SK-N-SH treated with all-trans-retinoic acid at 6 μM for 48 hours (cell line): ENCODE measurements around the gene DDX39A.
A peak's percentile ranks its signal among the peaks of the same experiment; 100 is the strongest.

Source experiments
- ATAC-seq: fragments of 200-7000 bp; cut with Tn5 transposase; 3 replicates; pipeline ENCODE4 v1.9.1; 2020; ENCODE audit warnings: mild to moderate bottlenecking, moderate library complexity
- ARNTL ChIP-seq: fragments of 450-650 bp; formaldehyde crosslinking; IDR thresholded peaks from 2 replicates; pipeline ENCODE4 v1.5.0; 2020; ENCODE audit warnings: low read depth, mild to moderate bottlenecking, moderate library complexity, borderline replicate concordance
- BACH2 ChIP-seq: fragments of 250-450 bp; sonication (Bioruptor Pico); IDR thresholded peaks from 2 replicates; pipeline ENCODE4 v1.9.0; 2021; ENCODE audit warnings: mild to moderate bottlenecking, borderline replicate concordance
- CREB5 ChIP-seq: fragments of 250-450 bp; sonication (Bioruptor Pico); IDR thresholded peaks from 2 replicates; pipeline ENCODE4 v1.5.1; 2020; ENCODE audit warnings: low read depth, mild to moderate bottlenecking, moderate library complexity
- CSDC2 ChIP-seq: fragments of 250-450 bp; sonication (Bioruptor Pico); IDR thresholded peaks from 2 replicates; pipeline ENCODE4 v1.5.0; 2020; ENCODE audit warnings: mild to moderate bottlenecking, moderate library complexity
- ESRRG ChIP-seq: fragments of 250-450 bp; sonication (Bioruptor Pico); IDR thresholded peaks from 2 replicates; pipeline ENCODE4 v1.6.1; 2021; ENCODE audit warnings: mild to moderate bottlenecking
- GLIS3 ChIP-seq: fragments of 250-450 bp; sonication (Bioruptor Pico); IDR thresholded peaks from 2 replicates; pipeline ENCODE4 v1.5.0; 2020; ENCODE audit warnings: mild to moderate bottlenecking, moderate library complexity
- ISL1 ChIP-seq: fragments of 250-450 bp; sonication (Bioruptor Pico); IDR thresholded peaks from 2 replicates; pipeline ENCODE4 v2.1.2; 2022; ENCODE audit warnings: mild to moderate bottlenecking, moderate library complexity
- OSR1 ChIP-seq: fragments of 250-450 bp; sonication (Bioruptor Pico); IDR thresholded peaks from 2 replicates; pipeline ENCODE4 v1.8.0; 2022; ENCODE audit warnings: moderate library complexity, mild to moderate bottlenecking, inconsistent platforms
- POU6F1 ChIP-seq: fragments of 250-450 bp; sonication (Bioruptor Pico); IDR thresholded peaks from 2 replicates; pipeline ENCODE4 v1.8.0; 2021; ENCODE audit warnings: low read depth, mild to moderate bottlenecking, moderate library complexity, borderline replicate concordance
- PPARA ChIP-seq: fragments of 250-450 bp; sonication (Bioruptor Pico); IDR thresholded peaks from 2 replicates; pipeline ENCODE4 v1.5.0; 2020; ENCODE audit warnings: mild to moderate bottlenecking, borderline replicate concordance
- RARB ChIP-seq: fragments of 250-450 bp; sonication (Bioruptor Pico); IDR thresholded peaks from 2 replicates; pipeline ENCODE4 v1.8.0; 2021; ENCODE audit warnings: mild to moderate bottlenecking, moderate library complexity
- SNAI2 ChIP-seq: fragments of 250-450 bp; sonication (Bioruptor Pico); IDR thresholded peaks from 2 replicates; pipeline ENCODE4 v1.5.0; 2020; ENCODE audit warnings: mild to moderate bottlenecking, moderate library complexity
- TCF4 ChIP-seq: fragments of 250-450 bp; sonication (Bioruptor Pico); IDR thresholded peaks from 2 replicates; pipeline ENCODE4 v1.8.0; 2021; ENCODE audit warnings: mild to moderate bottlenecking, moderate library complexity, borderline replicate concordance
- TOX ChIP-seq: fragments of 250-450 bp; sonication (Bioruptor Pico); IDR thresholded peaks from 2 replicates; pipeline ENCODE4 v1.8.0; 2021; ENCODE audit warnings: mild to moderate bottlenecking, moderate library complexity, borderline replicate concordance
- ZFP30 ChIP-seq: fragments of 450-650 bp; formaldehyde crosslinking; IDR thresholded peaks from 2 replicates; pipeline ENCODE4 v1.5.0; 2022; ENCODE audit warnings: mild to moderate bottlenecking, moderate library complexity
- ZNF565 ChIP-seq: fragments of 450-650 bp; formaldehyde crosslinking; conservative IDR thresholded peaks from 2 replicates; pipeline ENCODE4 v1.5.0; 2020; ENCODE audit warnings: low read depth, mild to moderate bottlenecking, moderate library complexity
- ZNF70 ChIP-seq: fragments of 450-650 bp; formaldehyde crosslinking; IDR thresholded peaks from 2 replicates; pipeline ENCODE4 v1.5.0; 2020; ENCODE audit warnings: mild to moderate bottlenecking, moderate library complexity
- ZNF8 ChIP-seq: fragments of 450-650 bp; formaldehyde crosslinking; IDR thresholded peaks from 2 replicates; pipeline ENCODE4 v1.5.0; 2020; ENCODE audit warnings: mild to moderate bottlenecking, moderate library complexity
- TF ChIP-seq, protein P1 (sequence below): fragments of 250-450 bp; sonication (Bioruptor Pico); IDR thresholded peaks from 2 replicates; pipeline ENCODE4 v1.8.0; 2020; ENCODE audit warnings: mild to moderate bottlenecking, moderate library complexity, borderline replicate concordance
- TF ChIP-seq, protein P2 (sequence below): fragments of 250-450 bp; sonication (Bioruptor Pico); IDR thresholded peaks from 2 replicates; pipeline ENCODE4 v1.5.0; 2020; ENCODE audit warnings: mild to moderate bottlenecking, moderate library complexity

The DDX39A gene

DNA sequence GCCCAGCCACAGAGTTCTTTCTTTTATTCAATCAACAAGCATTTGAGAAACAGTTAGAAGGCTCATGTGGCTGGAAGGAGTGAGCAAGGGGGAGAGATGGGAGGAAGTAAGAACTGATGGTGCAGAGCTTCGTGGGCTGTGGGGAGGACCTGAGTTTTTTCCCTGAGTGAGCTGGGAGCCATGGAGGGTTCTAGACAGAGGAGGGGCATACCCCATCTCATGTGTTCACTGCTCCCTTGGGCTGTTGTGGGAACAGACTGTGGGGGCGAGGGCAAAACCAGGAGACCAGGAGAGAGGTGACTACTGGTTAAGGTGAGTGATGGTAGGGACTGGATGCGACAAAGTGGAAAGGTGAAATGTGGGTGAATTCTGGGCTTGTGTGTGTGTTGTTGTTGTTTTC, 11.6 kb upstream of the DDX39A start (continued):
- TF ChIP-seq, protein P1, sequence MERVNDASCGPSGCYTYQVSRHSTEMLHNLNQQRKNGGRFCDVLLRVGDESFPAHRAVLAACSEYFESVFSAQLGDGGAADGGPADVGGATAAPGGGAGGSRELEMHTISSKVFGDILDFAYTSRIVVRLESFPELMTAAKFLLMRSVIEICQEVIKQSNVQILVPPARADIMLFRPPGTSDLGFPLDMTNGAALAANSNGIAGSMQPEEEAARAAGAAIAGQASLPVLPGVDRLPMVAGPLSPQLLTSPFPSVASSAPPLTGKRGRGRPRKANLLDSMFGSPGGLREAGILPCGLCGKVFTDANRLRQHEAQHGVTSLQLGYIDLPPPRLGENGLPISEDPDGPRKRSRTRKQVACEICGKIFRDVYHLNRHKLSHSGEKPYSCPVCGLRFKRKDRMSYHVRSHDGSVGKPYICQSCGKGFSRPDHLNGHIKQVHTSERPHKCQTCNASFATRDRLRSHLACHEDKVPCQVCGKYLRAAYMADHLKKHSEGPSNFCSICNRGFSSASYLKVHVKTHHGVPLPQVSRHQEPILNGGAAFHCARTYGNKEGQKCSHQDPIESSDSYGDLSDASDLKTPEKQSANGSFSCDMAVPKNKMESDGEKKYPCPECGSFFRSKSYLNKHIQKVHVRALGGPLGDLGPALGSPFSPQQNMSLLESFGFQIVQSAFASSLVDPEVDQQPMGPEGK, result no peak

DNA sequence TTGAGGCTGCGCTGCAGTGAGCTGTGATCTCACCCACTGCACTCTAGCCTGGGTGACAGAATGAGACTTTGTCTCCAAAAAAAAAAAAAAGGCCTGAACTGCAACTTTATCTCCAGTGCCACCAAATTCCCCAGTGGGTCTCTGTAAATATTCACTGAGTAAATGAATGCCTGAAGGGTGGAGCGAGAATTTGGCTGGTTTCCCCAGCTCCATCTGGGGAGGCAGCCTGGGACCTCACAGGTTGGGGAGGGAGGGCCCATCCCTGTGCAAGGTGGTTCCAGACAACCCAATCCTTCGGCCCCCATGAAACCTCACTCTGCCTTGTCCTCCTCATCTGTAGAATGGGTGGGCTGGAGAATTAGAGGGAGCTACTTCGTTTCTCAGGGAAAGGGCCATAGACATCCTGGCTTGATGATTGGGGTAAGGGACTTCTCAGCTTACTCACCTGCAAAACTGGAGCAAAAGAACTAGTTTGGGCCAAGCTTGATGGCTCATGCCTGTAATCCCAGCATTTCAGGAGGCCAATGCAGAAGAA, 9.8 kb upstream of the DDX39A start:
- TF ChIP-seq CREB5 (CRISPR knock-in tag) (no peak), ISL1 (no peak), TCF4 (no peak), RARB (CRISPR knock-in tag) (no peak), GLIS3 (no peak), CSDC2 (CRISPR knock-in tag) (no peak), ARNTL (no peak), PPARA (CRISPR knock-in tag) (no peak), SNAI2 (no peak), ZNF70 (CRISPR knock-in tag) (no peak)
- TF ChIP-seq, protein P2, sequence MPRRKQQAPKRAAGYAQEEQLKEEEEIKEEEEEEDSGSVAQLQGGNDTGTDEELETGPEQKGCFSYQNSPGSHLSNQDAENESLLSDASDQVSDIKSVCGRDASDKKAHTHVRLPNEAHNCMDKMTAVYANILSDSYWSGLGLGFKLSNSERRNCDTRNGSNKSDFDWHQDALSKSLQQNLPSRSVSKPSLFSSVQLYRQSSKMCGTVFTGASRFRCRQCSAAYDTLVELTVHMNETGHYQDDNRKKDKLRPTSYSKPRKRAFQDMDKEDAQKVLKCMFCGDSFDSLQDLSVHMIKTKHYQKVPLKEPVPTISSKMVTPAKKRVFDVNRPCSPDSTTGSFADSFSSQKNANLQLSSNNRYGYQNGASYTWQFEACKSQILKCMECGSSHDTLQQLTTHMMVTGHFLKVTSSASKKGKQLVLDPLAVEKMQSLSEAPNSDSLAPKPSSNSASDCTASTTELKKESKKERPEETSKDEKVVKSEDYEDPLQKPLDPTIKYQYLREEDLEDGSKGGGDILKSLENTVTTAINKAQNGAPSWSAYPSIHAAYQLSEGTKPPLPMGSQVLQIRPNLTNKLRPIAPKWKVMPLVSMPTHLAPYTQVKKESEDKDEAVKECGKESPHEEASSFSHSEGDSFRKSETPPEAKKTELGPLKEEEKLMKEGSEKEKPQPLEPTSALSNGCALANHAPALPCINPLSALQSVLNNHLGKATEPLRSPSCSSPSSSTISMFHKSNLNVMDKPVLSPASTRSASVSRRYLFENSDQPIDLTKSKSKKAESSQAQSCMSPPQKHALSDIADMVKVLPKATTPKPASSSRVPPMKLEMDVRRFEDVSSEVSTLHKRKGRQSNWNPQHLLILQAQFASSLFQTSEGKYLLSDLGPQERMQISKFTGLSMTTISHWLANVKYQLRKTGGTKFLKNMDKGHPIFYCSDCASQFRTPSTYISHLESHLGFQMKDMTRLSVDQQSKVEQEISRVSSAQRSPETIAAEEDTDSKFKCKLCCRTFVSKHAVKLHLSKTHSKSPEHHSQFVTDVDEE (CRISPR knock-in tag), result no peak
- TF ChIP-seq, protein P1, result no peak
- ATAC-seq, result no peak

- no peak for ATAC-seq
- TF ChIP-seq POU6F1 (CRISPR knock-in tag) (no peak), ESRRG (CRISPR knock-in tag) (no peak), GLIS3 (no peak), SNAI2 (no peak), ZNF8 (no peak), OSR1 (no peak), ZFP30 (CRISPR knock-in tag) (no peak), ZNF565 (no peak)
Measured at GRCh38 chr19:14427461-14427860, 8.3 kb upstream of the DDX39A start.

DNA sequence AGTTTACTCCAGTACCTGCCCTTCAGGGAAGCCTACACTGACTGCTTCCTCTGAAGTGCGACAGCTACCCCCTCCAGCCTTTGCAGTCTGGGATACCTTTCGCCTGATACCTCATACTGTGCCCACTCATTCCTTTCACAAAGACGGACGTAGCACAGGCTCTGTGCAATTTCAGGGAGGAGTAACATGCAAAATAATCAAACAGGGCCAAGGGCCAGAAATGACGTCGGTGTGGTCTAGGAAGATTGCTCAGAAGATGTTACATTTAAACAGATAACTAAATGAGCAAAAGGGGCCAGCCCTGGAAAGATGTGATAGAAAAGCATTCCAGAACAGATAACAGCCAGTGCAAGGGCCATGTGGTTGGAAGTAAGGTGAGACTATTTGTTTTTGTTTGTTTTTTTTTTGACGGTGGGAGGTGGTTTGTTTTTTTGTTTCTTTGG, 6.6 kb upstream of the DDX39A start:
- ATAC-seq, result no peak

DNA sequence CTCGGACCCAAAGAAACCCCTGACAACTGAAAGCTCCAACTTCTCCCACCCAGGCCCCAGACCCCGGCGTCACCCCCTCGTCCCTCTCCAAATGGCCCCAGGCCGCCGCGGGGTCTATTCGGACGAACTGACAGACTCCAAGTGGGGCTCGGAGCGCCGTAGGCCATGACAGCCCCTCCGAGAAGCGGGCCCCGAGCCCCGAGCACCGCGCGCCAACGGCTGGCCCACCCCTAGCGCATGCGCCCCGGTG, 360 bp downstream of the DDX39A start:
- no peak for TF ChIP-seq BACH2 (CRISPR knock-in tag)
- no peak for TF ChIP-seq SNAI2
- TF ChIP-seq TOX (CRISPR knock-in tag), result no peak
- no peak for TF ChIP-seq GLIS3
- TF ChIP-seq RARB (CRISPR knock-in tag), result no peak
- TF ChIP-seq, all 23 proteins: peak for 0
- ATAC-seq, result peak; percentile 85

More for the DNA sequence above, 6.6 kb upstream of the DDX39A start:
- no peak for TF ChIP-seq CSDC2 (CRISPR knock-in tag)
- no peak for TF ChIP-seq ZNF70 (CRISPR knock-in tag)
- no peak for TF ChIP-seq ZNF565
